Putamen (tissue), 1 donor: ENCODE measurements around the gene OR13C5.
"Not testable (repeated sequence)": the region's sequence is repeated elsewhere in the genome, so short reads cannot be mapped to it uniquely, and the experiment has no call there.

ENCODE experiments used
- DNase-seq: peaks from one replicate; pipeline ENCODE4 v3.0.0-alpha.2; 2016; ENCODE audit warnings: low spot score

Gene OR13C5

DNA sequence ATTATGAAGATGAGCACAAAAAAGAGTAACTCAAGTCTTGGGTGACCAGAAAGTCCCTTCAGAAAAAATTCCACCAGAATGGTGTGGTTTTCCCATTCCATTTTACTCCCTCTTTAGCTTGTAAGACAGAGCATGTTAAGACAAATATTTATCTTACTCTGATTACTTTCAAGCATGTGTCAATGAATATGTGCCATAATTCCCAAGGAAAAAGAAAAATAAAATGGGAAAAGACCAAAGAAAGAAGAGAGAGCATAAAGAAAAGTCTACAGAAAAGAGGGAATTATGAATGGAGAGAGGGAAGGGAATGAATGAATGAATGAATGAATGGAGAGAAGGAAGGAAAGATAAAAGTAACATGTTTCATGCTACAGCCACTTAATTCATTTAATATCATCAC lies at the start of gene OR13C5:
Gene OR13C5 (minus strand): TSS at position 101 of the 400 bp plus-strand sequence. CDS start 0 bp downstream, at position 101.
- DNase-seq = not testable (repeated sequence)

DNA sequence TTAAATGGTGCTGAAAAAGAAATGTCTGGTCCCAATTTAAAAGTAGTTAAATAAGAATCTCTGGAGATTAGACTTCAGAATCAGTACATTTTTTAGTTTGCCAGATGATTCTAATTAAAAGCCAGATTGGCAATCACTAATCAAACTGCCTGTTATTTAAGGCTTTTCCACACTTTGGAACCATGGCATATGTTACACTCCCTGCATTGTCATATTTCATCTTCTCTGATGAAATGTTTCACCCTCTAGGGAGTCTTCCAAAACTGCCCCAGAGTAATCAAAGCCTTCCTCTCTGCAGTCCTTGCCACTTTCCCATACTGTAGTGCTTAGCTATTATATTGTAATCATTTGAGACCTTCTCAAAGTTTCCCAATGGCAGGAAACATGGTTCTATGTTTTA lies 36.2 kb upstream of the OR13C5 start:
- no peak for DNase-seq

- DNase-seq = no peak
Measured at GRCh38 chr9:104633976-104634520, 34.8 kb upstream of the OR13C5 start.

- not testable (repeated sequence) for DNase-seq
Measured at GRCh38 chr9:104625964-104626363, 26.8 kb upstream of the OR13C5 start.

DNA sequence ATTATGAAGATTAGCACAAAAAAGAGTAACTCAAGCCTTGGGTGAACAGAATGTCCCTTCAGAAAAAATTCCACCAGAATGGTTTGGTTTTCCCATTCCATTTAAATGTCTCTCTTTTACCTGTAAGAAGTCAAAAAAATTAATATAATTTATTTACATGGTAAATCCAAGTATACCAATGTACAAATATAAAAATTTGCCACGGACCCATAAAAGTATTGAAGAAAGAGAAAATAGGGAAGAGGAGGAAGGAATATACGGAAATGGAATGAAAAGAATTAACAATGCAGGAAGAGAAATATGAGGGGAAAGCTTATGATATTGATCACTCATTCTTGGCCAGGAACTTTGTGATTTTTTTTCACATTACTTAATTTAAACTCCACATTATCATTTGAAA lies 18.9 kb upstream of the OR13C5 start, which contains the start of gene OR13C9:
Gene OR13C9 (minus strand): TSS at position 101 of the 400 bp plus-strand sequence. CDS start 0 bp downstream, at position 101.
- DNase-seq = no peak

DNA sequence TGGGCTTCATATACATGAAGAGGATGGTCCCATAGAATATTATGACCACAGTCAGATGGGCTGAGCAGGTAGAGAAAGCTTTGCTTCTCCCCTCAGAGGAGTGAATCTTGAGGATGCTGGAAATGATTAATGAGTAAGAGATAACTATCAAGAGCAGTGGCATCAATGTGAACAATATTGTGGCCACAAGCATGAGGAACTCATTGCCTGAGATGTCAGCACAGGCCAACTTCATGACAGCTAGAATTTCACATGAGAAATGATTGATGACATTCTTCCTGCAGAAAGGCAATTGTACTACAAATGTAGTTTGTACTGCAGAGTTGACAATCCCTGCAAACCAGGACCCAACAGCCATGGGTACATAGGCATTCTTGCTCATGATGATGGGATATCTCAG lies 18.2 kb upstream of the OR13C5 start:
- no peak for DNase-seq

DNA sequence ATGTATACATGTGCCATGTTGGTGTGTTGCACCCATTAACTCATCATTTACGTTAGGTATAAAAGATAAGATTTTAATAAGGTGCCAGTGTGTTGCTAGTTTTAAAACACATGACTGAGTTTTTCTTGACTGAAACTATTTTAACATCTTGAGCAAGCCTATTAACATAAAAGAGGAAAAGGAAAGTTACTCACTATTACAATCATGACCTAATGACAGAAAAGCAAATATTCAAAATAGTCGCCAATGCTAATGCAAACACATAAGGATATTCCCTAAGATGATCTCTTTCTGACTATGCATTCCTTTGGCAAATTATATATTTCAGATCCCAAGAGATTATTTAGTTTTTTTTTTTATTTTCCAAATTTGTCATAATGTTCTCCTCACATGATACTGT lies 12.0 kb upstream of the OR13C5 start:
- DNase-seq = no peak

- DNase-seq = no peak
Measured at GRCh38 chr9:104608336-104608735, 9.1 kb upstream of the OR13C5 start.

DNA sequence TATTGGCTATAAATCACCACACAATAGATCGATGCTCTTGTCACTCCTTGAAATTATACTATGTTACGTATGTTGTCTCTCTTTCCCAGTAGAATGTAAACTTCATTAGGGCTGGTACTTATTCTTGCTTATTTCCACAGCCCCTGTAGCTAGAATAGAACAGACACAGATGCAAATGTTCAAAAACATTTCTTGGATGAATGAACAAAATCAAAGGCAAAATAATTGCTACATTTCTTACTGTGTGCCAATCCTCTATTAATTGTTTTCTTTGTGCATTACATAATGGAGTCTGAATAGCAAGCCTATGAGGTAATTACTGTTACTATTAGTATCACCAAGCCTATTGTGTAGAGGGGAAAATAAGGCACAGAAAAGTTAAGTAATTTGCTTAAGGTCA lies 6.9 kb upstream of the OR13C5 start:
- DNase-seq = no peak

DNA sequence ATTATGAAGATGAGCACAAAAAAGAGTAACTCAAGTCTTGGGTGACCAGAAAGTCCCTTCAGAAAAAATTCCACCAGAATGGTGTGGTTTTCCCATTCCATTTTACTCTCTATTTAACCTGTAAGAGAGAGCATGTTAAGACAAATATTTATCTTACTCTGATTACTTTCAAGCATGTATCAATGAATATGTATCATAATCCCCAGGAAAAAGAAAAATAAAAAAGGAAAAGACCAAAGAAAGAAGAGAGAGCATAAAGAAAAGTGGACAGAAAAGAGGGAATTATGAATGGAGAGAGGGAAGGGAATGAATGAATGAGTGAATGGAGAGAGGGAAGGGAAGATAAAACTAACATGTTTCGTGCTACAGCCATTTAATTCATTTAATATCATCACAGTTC lies 6.3 kb upstream of the OR13C5 start, which contains the start of gene OR13C2:
Gene OR13C2 (minus strand): TSS at position 101 of the 400 bp plus-strand sequence. CDS start 0 bp downstream, at position 101.
- DNase-seq = not testable (repeated sequence)

- DNase-seq = no peak
Measured at GRCh38 chr9:104604801-104605200, 5.6 kb upstream of the OR13C5 start.

DNA sequence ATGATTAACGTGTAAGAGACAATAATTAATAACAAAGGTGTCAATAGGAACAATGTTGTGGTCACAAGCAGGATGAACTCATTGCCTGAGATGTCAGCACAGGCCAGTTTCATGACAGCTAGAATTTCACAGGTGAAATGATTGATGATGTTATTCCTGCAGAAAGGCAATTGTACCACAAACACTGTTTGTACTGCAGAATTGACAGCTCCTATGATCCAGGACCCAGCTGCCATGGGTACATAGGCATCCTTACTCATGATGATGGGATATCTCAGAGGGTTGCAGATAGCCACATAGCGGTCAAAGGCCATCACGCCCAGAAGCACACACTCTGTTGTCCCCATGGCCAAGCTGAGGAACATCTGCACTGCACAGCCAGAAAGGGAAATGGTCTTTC lies 464 bp downstream of the OR13C5 start:
- not testable (repeated sequence) for DNase-seq

- no peak for DNase-seq
Measured at GRCh38 chr9:104589626-104590025, 9.6 kb downstream of the OR13C5 start.

DNA sequence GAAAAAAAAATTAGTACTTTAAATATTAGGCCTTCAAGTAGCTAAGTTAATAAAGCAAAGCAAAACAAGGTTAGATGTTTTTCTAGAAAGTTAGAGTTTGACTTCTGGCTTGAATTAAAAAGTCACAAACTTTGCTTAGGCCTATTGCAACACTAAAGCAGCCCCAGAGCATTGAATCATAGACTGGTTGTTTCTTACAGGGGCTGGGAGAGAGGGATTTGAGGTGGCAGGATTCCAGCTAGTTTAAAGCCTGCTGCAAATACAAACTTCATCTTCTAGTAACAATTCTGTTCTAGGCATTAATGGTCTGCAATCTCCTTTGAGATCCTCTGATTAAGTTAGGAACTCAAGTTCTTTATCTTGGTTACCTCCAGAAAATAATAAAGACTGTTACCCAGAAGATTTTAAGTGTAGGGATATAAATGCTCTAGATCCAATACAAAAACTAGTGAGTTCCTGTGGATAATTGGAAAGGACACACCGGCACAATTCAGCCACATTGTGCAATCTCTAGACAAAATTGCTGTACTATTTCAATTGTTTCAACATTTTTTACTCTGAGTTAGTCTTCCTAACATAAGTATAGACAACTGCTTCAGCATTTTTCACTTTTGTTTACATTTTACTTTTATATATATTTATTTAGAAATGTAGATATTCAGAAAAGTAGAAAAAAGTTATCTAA lies 12.6 kb downstream of the OR13C5 start:
- DNase-seq = no peak

DNA sequence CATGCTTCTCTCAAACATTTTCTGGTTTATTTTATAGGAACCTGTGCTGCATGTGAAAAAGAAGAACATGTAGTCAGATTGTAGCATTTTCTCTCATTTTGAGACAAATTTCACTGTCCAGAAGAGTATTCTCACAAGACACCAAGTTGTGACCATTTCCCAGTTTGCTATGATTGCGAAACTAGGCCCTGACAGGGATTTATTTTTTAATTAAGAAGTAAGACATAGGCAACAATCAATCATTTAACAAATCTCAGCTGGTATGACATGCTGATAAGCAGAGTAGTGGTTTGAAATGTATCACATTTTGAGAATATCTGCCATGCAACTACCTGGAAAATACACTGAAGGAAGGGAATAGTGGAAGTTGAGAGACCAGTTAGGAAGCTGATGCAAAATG lies 18.7 kb downstream of the OR13C5 start:
- no peak for DNase-seq

GRCh38 chr9:104577263-104577662 lies 21.9 kb downstream of the OR13C5 start:
- DNase-seq = no peak

GRCh38 chr9:104575456-104575855 lies 23.8 kb downstream of the OR13C5 start:
- DNase-seq = no peak

DNA sequence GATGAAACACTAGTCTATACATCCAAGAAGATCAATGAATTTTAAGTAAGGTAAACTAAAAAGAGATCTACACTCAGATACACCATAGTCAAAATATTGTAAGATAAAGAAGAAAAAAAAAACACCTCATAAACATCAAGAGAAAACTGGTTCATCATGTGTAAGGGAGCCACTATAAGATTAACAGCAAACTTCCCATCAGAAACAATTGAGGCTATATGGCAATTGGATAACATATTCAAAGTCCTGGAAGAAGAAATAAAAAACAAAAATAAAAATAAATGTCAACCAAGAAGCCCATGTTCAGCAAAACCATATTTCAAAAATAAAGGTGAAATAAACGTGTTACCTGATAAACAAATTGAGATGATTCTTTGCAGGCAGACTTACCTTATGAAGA lies 26.6 kb downstream of the OR13C5 start:
- DNase-seq = no peak

DNA sequence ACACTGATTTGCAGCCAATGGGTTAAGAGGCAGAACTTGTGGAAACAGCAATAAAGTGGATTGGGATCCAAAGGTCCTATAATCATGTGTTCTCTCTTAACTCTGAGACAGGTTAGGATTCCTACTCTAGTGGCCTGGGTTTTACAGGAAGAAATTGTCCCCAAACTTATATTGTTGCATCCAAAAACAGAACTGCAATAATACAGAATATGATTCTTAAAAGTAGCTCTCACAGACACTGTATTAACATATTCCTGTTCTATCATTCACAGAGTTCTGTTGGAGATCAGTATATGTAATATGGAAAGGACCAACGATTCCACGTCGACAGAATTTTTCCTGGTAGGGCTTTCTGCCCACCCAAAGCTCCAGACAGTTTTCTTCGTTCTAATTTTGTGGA lies 30.3 kb downstream of the OR13C5 start, which contains the start of gene OR13C8:
Gene OR13C8 (plus strand): TSS at position 301 of the 400 bp plus-strand sequence. CDS start 0 bp downstream, at position 301.
- no peak for DNase-seq

DNA sequence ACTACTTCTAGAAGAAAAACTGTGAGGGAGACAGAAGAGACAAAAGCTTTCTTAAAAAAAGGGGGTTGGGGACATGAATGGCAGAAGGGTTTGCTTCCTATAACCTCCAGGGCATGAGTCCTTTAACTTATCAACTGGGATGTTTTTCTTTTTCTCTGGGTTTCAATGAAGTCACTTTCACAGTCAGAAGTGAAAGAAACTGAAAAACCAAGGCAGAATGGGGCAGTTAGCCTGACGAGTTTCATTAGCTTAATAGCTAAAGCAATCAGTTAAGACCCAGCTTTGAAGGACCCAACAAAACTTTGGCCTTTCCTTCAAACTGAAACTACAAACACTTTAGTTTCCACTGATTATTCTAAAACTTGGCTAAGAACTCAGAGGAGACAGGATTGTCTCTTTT lies 34.9 kb downstream of the OR13C5 start:
- DNase-seq = no peak

GRCh38 chr9:104556830-104557634 lies 42.2 kb downstream of the OR13C5 start:
- no peak for DNase-seq

- DNase-seq = no peak
Measured at GRCh38 chr9:104555521-104555920, 43.7 kb downstream of the OR13C5 start.

DNA sequence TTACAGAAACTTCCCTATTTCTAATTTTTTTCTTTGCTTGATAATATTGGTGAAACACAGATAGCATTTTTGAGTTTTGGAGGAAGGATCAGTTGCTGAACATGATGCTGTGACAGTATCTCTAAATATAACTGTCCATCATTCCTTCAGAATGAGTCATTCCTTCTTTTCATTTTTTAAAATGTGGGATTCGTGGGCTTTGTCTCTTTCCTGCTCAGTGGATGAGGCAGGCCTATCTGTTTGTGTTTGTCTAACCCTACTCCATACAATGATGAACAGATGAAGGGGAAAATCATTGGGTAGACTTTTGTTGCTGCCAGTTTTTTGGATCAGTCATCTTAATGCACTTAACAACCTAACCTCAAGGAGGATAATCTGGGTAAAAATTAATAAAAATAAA lies 46.0 kb downstream of the OR13C5 start:
- DNase-seq = no peak
